HepG2 (cell line): ENCODE results near the gene CEBPA. TPM values are rescaled to one million over a fixed set of nuclear protein-coding genes. Genes with fewer than 3 reads are reported as not detected.

Experiments
- CCDC6 ChIP-seq: sonication (generic); formaldehyde crosslinking; IDR thresholded peaks from 2 replicates; pipeline ENCODE4 v1.8.1; 2022; ENCODE audit warnings: mild to moderate bottlenecking, missing genetic modification reagents, moderate library complexity
- HCFC1 ChIP-seq: fragments of 150-350 bp; IDR thresholded peaks from 2 replicates; pipeline ENCODE4 v1.6.1; 2014; ENCODE audit warnings: low read depth, low read length
- IRF2 ChIP-seq: IDR thresholded peaks from 2 replicates; pipeline ENCODE4 v1.6.1; 2018; ENCODE audit warnings: missing genetic modification reagents, missing compliant biosample characterization
- KDM1A ChIP-seq: IDR thresholded peaks from 2 replicates; pipeline ENCODE4 v1.6.1; 2016; ENCODE audit warnings: missing compliant biosample characterization
- MLLT10 ChIP-seq: sonication (generic); formaldehyde crosslinking; IDR thresholded peaks from 2 replicates; pipeline ENCODE4 v1.4.0; 2020; ENCODE audit warnings: missing genetic modification reagents
- PAX8 ChIP-seq: sonication (generic); formaldehyde crosslinking; IDR thresholded peaks from 2 replicates; pipeline ENCODE4 v1.8.0; 2022; ENCODE audit warnings: mild to moderate bottlenecking, missing genetic modification reagents, borderline replicate concordance
- PHF21A ChIP-seq: sonication (generic); formaldehyde crosslinking; IDR thresholded peaks from 2 replicates; pipeline ENCODE4 v1.5.0; 2020; ENCODE audit warnings: mild to moderate bottlenecking, missing genetic modification reagents
- PRDM15 ChIP-seq: sonication (generic); formaldehyde crosslinking; IDR thresholded peaks from 2 replicates; pipeline ENCODE4 v1.4.0; 2020; ENCODE audit warnings: missing genetic modification reagents
- RFX5 ChIP-seq: IDR thresholded peaks from 2 replicates; pipeline ENCODE4 v1.6.1; 2011; ENCODE audit warnings: low read depth, low read length, improper control_type of control experiment
- TFAP4 ChIP-seq: sonication (generic); IDR thresholded peaks from 2 replicates; pipeline ENCODE4 v1.6.1; 2016; ENCODE audit warnings: low read depth, borderline replicate concordance
- polyA plus RNA-seq, 8 experiments: library from polyadenylated mRNA; depleted of rRNA in 3 of 8; stranded (reverse) in 7 of 8; unstranded in 1 of 8; fragments of >200 nt; fragmentation: Illumina TruSeq in 4 of 8; extraction: Trizol in 4 of 8; gene quantifications; 2 replicates each; pipeline versions ENCODE4 v1.2.1 to v1.2.3, GENCODE V29; 2011 to 2016; ENCODE audit warnings: low read depth in 4 of 8, missing spikeins in 1 of 8, mixed read lengths in 1 of 8; ENCODE audit not compliant: insufficient read depth in 1 of 8
- total RNA-seq, 5 experiments: library from RNA; depleted of rRNA; stranded (reverse); fragments of >200 nt; fragmentation: Illumina TruSeq; extraction: Trizol; gene quantifications; 2 replicates each; pipeline ENCODE4 v1.2.3, GENCODE V29; 2016; ENCODE audit warnings: low read depth in 1 of 5
- TF ChIP-seq, protein P1 (sequence below): sonication (generic); formaldehyde crosslinking; IDR thresholded peaks from 2 replicates; pipeline ENCODE4 v1.5.0; 2020; ENCODE audit warnings: missing genetic modification reagents
- TF ChIP-seq, protein P2 (sequence below): sonication (generic); formaldehyde crosslinking; IDR thresholded peaks from 2 replicates; pipeline ENCODE4 v1.4.0; 2020; ENCODE audit warnings: mild to moderate bottlenecking, missing genetic modification reagents
- TF ChIP-seq, protein P3 (sequence below): sonication (generic); formaldehyde crosslinking; IDR thresholded peaks from 2 replicates; pipeline ENCODE4 v1.4.0; 2020; ENCODE audit warnings: missing genetic modification reagents, mild to moderate bottlenecking, borderline replicate concordance

The CEBPA gene
- total and polyA plus RNA-seq, 2 of the 13 experiments (the other 11 are each of a cell fraction or from before 2014, with no cell fraction given): 24.8 to 103 TPM

DNA sequence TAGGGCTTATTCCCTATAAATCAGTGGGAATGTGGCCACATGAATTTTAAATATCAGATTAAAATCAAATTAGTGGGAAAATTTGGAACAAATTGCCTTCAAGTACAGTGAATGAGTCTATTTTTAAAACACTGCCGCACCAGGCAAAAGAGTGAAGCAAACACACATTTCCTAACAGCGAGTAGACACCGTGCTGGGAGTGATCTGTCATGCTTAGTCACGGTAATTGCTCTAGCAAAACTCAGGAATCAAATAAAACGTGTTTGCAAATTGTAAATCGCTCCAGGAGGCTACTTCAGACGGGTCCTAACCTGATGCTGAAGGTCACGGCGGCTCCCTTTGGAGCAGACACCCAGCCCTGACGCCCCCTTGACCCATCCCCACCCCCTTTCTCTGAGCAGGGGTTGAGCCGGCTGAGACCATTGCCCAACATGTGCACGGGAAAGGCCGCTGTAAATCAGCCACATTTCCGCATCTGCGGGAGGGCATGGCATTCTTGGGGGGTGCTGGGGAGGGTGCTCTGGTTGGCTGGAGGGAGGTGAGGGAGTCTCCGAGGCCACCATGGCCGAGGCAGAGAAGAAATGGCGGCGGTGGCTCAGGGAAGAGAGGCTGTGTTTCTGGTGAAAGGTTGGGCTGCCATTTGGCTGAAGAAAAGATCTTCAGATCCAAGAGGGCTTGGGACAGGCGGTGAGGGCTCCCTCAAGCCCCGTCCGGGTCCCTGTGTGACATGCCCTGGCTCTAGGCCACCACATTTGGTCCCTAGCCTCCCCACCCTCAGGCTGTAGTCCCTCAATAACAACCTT lies 8.9 kb downstream of the CEBPA start (continued):
- TF ChIP-seq PRDM15 (CRISPR knock-in tag) (no peak), TFAP4 (0 out of 2 replicates have a peak, but pooled peaks have one; percentile 57), IRF2 (CRISPR knock-in tag) (peak; percentile 4; the same call in 1 of the 2 replicates), RFX5 (no peak), PHF21A (CRISPR knock-in tag) (peak; percentile 64; the same call in 1 of the 2 replicates), MLLT10 (CRISPR knock-in tag) (no peak), KDM1A (peak; percentile 72), HCFC1 (no peak), PAX8 (no peak), CCDC6 (CRISPR knock-in tag) (no peak)
- TF ChIP-seq, protein P1, sequence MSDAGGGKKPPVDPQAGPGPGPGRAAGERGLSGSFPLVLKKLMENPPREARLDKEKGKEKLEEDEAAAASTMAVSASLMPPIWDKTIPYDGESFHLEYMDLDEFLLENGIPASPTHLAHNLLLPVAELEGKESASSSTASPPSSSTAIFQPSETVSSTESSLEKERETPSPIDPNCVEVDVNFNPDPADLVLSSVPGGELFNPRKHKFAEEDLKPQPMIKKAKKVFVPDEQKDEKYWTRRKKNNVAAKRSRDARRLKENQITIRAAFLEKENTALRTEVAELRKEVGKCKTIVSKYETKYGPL (CRISPR knock-in tag): no peak
- TF ChIP-seq, protein P2, sequence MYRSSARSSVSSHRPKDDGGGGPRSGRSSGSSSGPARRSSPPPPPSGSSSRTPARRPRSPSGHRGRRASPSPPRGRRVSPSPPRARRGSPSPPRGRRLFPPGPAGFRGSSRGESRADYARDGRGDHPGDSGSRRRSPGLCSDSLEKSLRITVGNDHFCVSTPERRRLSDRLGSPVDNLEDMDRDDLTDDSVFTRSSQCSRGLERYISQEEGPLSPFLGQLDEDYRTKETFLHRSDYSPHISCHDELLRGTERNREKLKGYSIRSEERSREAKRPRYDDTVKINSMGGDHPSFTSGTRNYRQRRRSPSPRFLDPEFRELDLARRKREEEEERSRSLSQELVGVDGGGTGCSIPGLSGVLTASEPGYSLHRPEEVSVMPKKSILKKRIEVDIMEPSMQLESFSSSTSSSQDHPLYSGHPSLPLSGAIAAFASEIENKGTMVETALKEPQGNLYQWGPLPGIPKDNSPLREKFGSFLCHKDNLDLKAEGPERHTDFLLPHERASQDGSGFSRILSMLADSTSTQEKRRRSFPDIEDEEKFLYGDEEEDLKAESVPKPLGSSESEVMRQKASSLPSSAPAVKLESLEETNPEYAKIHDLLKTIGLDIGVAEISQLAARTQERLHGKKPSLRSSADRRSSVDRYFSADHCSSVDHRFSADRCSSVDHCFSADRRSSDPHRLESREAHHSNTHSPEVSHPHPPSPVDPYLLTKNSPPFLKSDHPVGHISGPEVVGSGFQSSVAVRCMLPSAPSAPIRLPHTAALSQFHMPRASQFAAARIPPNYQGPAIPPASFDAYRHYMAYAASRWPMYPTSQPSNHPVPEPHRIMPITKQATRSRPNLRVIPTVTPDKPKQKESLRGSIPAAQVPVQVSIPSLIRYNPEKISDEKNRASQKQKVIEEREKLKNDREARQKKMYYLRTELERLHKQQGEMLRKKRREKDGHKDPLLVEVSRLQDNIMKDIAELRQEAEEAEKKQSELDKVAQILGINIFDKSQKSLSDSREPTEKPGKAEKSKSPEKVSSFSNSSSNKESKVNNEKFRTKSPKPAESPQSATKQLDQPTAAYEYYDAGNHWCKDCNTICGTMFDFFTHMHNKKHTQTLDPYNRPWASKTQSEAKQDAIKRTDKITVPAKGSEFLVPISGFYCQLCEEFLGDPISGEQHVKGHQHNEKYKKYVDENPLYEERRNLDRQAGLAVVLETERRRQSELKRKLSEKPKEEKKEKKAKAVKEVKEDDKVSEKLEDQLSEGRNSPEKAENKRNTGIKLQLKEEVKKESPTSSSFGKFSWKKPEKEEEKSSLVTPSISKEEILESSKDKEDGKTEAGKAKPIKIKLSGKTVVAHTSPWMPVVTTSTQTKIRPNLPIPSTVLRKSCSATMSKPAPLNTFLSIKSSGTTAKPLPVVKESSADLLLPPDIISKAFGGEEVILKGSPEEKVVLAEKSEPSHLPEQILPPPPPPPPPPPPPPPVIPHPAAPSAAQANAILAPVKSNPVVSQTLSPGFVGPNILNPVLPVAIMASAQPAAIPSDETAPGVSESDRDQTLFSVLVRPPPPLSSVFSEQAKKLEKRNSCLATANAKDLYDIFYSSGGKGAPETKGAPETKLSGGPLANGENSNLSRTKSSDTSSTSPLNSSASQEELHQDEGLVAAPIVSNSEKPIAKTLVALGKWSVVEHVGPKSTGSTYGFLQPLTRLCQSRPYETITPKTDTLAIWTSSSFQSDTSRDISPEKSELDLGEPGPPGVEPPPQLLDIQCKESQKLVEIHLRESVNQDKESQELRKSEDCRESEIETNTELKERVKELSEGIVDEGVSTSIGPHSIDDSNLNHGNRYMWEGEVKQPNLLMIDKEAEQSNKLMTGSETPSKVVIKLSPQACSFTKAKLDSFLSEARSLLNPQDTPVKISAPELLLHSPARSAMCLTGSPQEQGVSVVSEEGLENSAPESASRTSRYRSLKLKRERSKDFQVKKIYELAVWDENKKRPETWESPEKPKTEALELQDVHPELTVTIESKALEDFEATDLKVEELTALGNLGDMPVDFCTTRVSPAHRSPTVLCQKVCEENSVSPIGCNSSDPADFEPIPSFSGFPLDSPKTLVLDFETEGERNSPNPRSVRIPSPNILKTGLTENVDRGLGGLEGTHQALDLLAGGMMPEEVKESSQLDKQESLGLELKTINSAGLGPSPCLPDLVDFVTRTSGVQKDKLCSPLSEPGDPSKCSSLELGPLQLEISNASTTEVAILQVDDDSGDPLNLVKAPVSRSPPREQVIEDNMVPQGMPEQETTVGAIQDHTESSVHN: no peak
- TF ChIP-seq, protein P3, sequence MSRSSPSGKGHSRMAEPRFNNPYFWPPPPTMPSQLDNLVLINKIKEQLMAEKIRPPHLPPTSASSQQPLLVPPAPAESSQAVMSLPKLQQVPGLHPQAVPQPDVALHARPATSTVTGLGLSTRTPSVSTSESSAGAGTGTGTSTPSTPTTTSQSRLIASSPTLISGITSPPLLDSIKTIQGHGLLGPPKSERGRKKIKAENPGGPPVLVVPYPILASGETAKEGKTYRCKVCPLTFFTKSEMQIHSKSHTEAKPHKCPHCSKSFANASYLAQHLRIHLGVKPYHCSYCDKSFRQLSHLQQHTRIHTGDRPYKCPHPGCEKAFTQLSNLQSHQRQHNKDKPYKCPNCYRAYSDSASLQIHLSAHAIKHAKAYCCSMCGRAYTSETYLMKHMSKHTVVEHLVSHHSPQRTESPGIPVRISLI: no peak
